HCT116 (cell line): ENCODE data around the gene FRMPD4. TPM values are rescaled to one million over a fixed set of nuclear protein-coding genes. Genes with fewer than 3 reads are reported as not detected.

Experiments used
- ATAC-seq: fragments of 200-7000 bp; cut with Tn5 transposase; 2 replicates; pipeline ENCODE4 v1.9.1; 2020; ENCODE audit warnings: mild to moderate bottlenecking, moderate library complexity
- BruUV-seq: library from RNA; stranded (reverse); fragments of 400-500 nt; replicated peaks from 2 replicates; lab custom pipeline; 2021; lab: Mats Ljungman, UMichigan
- CTCF ChIA-PET: fragments of 300-600 bp; sonication (Branson Sonifier 250); formaldehyde crosslinking; loops from one replicate; lab custom pipeline; 2021; ENCODE audit warnings: antibody characterized with exemption; lab: Charles Lee
- POLR2A ChIA-PET: fragments of 300-600, 350-600 bp; sonication (Branson Sonifier 250); formaldehyde crosslinking; loops from one replicate; lab custom pipeline; 2021; ENCODE audit warnings: antibody characterized with exemption; lab: Charles Lee
- RAD21 ChIA-PET, 2 experiments: fragments of 300-600 bp; sonication (Branson Sonifier 250); formaldehyde crosslinking; loops; one replicate each; lab custom pipeline; 2023; ENCODE audit warnings: low total read pairs in 2 of 2; ENCODE audit not compliant: uncharacterized antibody in 2 of 2, unreplicated experiment in 2 of 2, low non-redundant PET in 1 of 2; lab: Charles Lee
- DNase-seq: peaks from one replicate; pipeline ENCODE4 v3.0.0-alpha.2; 2010; ENCODE audit warnings: low read depth, low spot score
- H2AFZ ChIP-seq: fragments of 200-600 bp; shearing (Covaris generic), sonication (generic); 2 replicates; pipeline ENCODE4 v1.6.1; 2017; ENCODE audit warnings: low read depth, mixed run types, mixed read lengths, antibody characterized with exemption, low read length; ENCODE audit not compliant: poor library complexity, severe bottlenecking
- H3K27ac ChIP-seq: 2 replicates; pipeline ENCODE4 v1.5.1; 2012; ENCODE audit warnings: low read depth, low read length
- H3K27me3 ChIP-seq: fragments of 200-600 bp; sonication (generic); 2 replicates; pipeline ENCODE4 v1.6.1; 2016; ENCODE audit warnings: mixed run types, low read length, mixed read lengths; ENCODE audit not compliant: insufficient read depth
- H3K36me3 ChIP-seq, 2 experiments: fragments of 200-500 bp in 1 of 2; fragments of 200-600 bp in 1 of 2; sonication (Bioruptor generic) in 1 of 2; sonication (generic) in 1 of 2; 2 replicates each; pipeline versions ENCODE4 v1.5.1 to v1.6.1; 2014 to 2016; ENCODE audit warnings: low read length in 2 of 2, inconsistent platforms in 1 of 2, mixed read lengths in 1 of 2, mixed run types in 1 of 2; ENCODE audit not compliant: insufficient read depth in 2 of 2, control insufficient read depth in 1 of 2
- H3K4me1 ChIP-seq, 2 experiments: fragments of 200-600 bp in 1 of 2; sonication (generic) in 1 of 2; 2 replicates each; pipeline versions ENCODE4 v1.5.1 to v1.6.1; 2012 to 2017; ENCODE audit warnings: low read length in 2 of 2, inconsistent platforms in 1 of 2, mild to moderate bottlenecking in 1 of 2, mixed read lengths in 1 of 2, mixed run types in 1 of 2, moderate library complexity in 1 of 2; ENCODE audit not compliant: insufficient read depth in 2 of 2, control insufficient read depth in 1 of 2
- H3K4me2 ChIP-seq: fragments of 200-600 bp; sonication (generic); 2 replicates; pipeline ENCODE4 v1.6.1; 2017; ENCODE audit warnings: mixed run types, low read length, mixed read lengths
- H3K4me3 ChIP-seq, 2 experiments: fragments of 200-600 bp in 1 of 2; sonication (generic) in 1 of 2; replicated peaks in 1 of 2; 2 replicates each; pipeline ENCODE4 v1.5.1; 2011 to 2016; ENCODE audit warnings: low read length in 2 of 2, control low read depth in 1 of 2, low read depth in 1 of 2, mild to moderate bottlenecking in 1 of 2, mixed read lengths in 1 of 2, mixed run types in 1 of 2
- H3K79me2 ChIP-seq: fragments of 200-600 bp; sonication (generic); 2 replicates; pipeline ENCODE4 v1.6.1; 2017; ENCODE audit warnings: mild to moderate bottlenecking, mixed run types, low read length, moderate library complexity, mixed read lengths; ENCODE audit not compliant: insufficient read depth
- H3K9ac ChIP-seq: fragments of 200-600 bp; sonication (generic); 2 replicates; pipeline ENCODE4 v1.6.1; 2016; ENCODE audit warnings: low read length, mixed read lengths
- H3K9me2 ChIP-seq: fragments of 200-600 bp; sonication (generic), shearing (Covaris generic); 2 replicates; pipeline ENCODE4 v1.6.1; 2017; ENCODE audit warnings: mixed run types, mild to moderate bottlenecking, moderate library complexity; ENCODE audit not compliant: insufficient read depth
- H3K9me3 ChIP-seq, 2 experiments: fragments of 200-500 bp in 1 of 2; fragments of 200-600 bp in 1 of 2; sonication (Bioruptor generic) in 1 of 2; sonication (generic) in 1 of 2; 2 replicates each; pipeline ENCODE4 v1.6.1; 2014 to 2017; ENCODE audit warnings: low read length in 2 of 2, mixed read lengths in 2 of 2, inconsistent platforms in 1 of 2, low read depth in 1 of 2, mild to moderate bottlenecking in 1 of 2, mixed run types in 1 of 2, moderate library complexity in 1 of 2; ENCODE audit not compliant: control insufficient read depth in 1 of 2, insufficient read depth in 1 of 2
- H4K20me1 ChIP-seq: fragments of 200-600 bp; sonication (generic), shearing (Covaris generic); 2 replicates; pipeline ENCODE4 v1.6.1; 2017; ENCODE audit warnings: mixed run types, mild to moderate bottlenecking, moderate library complexity; ENCODE audit not compliant: insufficient read depth
- CEBPB ChIP-seq: IDR thresholded peaks from 2 replicates; pipeline ENCODE4 v1.6.1; 2012; ENCODE audit warnings: low read depth
- ELF1 ChIP-seq: IDR thresholded peaks from 2 replicates; pipeline ENCODE4 v1.6.1; 2012; ENCODE audit warnings: low read depth, borderline replicate concordance
- JUND ChIP-seq: IDR thresholded peaks from 2 replicates; pipeline ENCODE4 v1.6.1; 2012
- MAX ChIP-seq: IDR thresholded peaks from 2 replicates; pipeline ENCODE4 v1.6.1; 2012
- POLR2A ChIP-seq: IDR thresholded peaks from 2 replicates; pipeline ENCODE4 v1.7.0; 2011; ENCODE audit warnings: borderline replicate concordance; ENCODE audit not compliant: insufficient read depth, insufficient read length; ENCODE audit errors: extremely low read depth
- POLR2AphosphoS5 ChIP-seq: IDR thresholded peaks from 2 replicates; pipeline ENCODE4 v1.6.1; 2011; ENCODE audit warnings: mild to moderate bottlenecking, low read depth, low read length, moderate library complexity
- SP1 ChIP-seq: IDR thresholded peaks from 2 replicates; pipeline ENCODE4 v1.6.1; 2012; ENCODE audit warnings: low read depth
- SRF ChIP-seq: IDR thresholded peaks from 2 replicates; pipeline ENCODE4 v1.6.1; 2012; ENCODE audit warnings: low read depth
- ZBTB33 ChIP-seq: IDR thresholded peaks from 2 replicates; pipeline ENCODE4 v1.6.1; 2011; ENCODE audit warnings: mild to moderate bottlenecking, low read length, moderate library complexity; ENCODE audit not compliant: insufficient replicate concordance; ENCODE audit errors: extremely low read depth
- ZNF274 ChIP-seq: fragments of 200-500 bp; sonication (Bioruptor generic); IDR thresholded peaks from 2 replicates; pipeline ENCODE4 v1.6.1; 2014; ENCODE audit warnings: mild to moderate bottlenecking, low read depth, low read length, inconsistent platforms
- intact Hi-C: fragments of 100-400 bp; cut with micrococcal nuclease; formaldehyde crosslinking; loops from 2 replicates; pipeline ENCODE4 v1.10.0; 2022
- total RNA-seq: library from RNA; stranded (reverse); gene quantifications from one replicate; pipeline ENCODE4 v1.2.1, GENCODE V29; 2021; ENCODE audit not compliant: unreplicated experiment
- TF ChIP-seq, protein P1 (sequence below): IDR thresholded peaks from 2 replicates; pipeline ENCODE4 v1.6.1; 2012; ENCODE audit warnings: low read depth

Gene FRMPD4
- total RNA-seq, 1 experiment from 2014 or later, result not detected

- H3K4me1 ChIP-seq, result no peaks in the 10 kb centered on the region
- ATAC-seq, result no peak
- no peak overlapping the region for H3K9ac ChIP-seq
- H3K27ac ChIP-seq, result no peak overlapping the region
- no peaks in the 10 kb centered on the region for H3K9me2 ChIP-seq
- no peak for TF ChIP-seq MAX
- no peak for TF ChIP-seq ZBTB33
- TF ChIP-seq ZNF274, result no peak
- no peak for TF ChIP-seq SP1
- TF ChIP-seq JUND, result no peak
- TF ChIP-seq CEBPB, result no peak
- no peak for TF ChIP-seq SRF
- TF ChIP-seq, protein P1, sequence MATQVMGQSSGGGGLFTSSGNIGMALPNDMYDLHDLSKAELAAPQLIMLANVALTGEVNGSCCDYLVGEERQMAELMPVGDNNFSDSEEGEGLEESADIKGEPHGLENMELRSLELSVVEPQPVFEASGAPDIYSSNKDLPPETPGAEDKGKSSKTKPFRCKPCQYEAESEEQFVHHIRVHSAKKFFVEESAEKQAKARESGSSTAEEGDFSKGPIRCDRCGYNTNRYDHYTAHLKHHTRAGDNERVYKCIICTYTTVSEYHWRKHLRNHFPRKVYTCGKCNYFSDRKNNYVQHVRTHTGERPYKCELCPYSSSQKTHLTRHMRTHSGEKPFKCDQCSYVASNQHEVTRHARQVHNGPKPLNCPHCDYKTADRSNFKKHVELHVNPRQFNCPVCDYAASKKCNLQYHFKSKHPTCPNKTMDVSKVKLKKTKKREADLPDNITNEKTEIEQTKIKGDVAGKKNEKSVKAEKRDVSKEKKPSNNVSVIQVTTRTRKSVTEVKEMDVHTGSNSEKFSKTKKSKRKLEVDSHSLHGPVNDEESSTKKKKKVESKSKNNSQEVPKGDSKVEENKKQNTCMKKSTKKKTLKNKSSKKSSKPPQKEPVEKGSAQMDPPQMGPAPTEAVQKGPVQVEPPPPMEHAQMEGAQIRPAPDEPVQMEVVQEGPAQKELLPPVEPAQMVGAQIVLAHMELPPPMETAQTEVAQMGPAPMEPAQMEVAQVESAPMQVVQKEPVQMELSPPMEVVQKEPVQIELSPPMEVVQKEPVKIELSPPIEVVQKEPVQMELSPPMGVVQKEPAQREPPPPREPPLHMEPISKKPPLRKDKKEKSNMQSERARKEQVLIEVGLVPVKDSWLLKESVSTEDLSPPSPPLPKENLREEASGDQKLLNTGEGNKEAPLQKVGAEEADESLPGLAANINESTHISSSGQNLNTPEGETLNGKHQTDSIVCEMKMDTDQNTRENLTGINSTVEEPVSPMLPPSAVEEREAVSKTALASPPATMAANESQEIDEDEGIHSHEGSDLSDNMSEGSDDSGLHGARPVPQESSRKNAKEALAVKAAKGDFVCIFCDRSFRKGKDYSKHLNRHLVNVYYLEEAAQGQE, result no peak
- TF ChIP-seq POLR2A, result no peak
- TF ChIP-seq ELF1, result no peak
- no peak for TF ChIP-seq POLR2AphosphoS5
- TF ChIP-seq, all 23 proteins: peak for 0
- no peaks in the 10 kb centered on the region for H3K79me2 ChIP-seq
- DNase-seq, result no peak
- CTCF ChIA-PET, result no interaction called here
- no peaks in the 10 kb centered on the region for H4K20me1 ChIP-seq
- no TSS peak for BruUV-seq
- H3K27me3 ChIP-seq, result no peaks in the 10 kb centered on the region
- intact Hi-C loops, result no loop called here
- no peaks in the 10 kb centered on the region for H3K36me3 ChIP-seq
- no peak overlapping the region for H3K4me3 ChIP-seq
- no peak overlapping the region for H3K4me2 ChIP-seq
- POLR2A ChIA-PET, result no interaction called here
- RAD21 ChIA-PET, result no interaction called here
- H2AFZ ChIP-seq, result no peak overlapping the region
- H3K9me3 ChIP-seq, result no peaks in the 10 kb centered on the region
Measured at GRCh38 chrX:12309744-12310076, 171.4 kb downstream of the FRMPD4 start.
